Effector memory CD4-positive, alpha-beta T cell (primary cell): Measurements from ENCODE around the gene TREX2.

Experiments
- DNase-seq, 3 donors: peaks; one replicate each; pipeline ENCODE4 v3.0.0-alpha.2; 2020
- H3K27ac ChIP-seq: 2 replicates; pipeline ENCODE4 v1.7.0; 2013; ENCODE audit warnings: mild to moderate bottlenecking, low read length, moderate library complexity; ENCODE audit not compliant: insufficient read depth, poor library complexity, severe bottlenecking
- H3K27me3 ChIP-seq: replicated peaks from 2 replicates; pipeline ENCODE4 v1.7.0; 2013; ENCODE audit warnings: mild to moderate bottlenecking, low read length; ENCODE audit not compliant: insufficient read depth, control insufficient read depth, poor library complexity, severe bottlenecking
- H3K36me3 ChIP-seq: 2 replicates; pipeline ENCODE4 v1.7.0; 2013; ENCODE audit warnings: mild to moderate bottlenecking, low read length, moderate library complexity; ENCODE audit not compliant: control insufficient read depth, insufficient read depth
- H3K4me1 ChIP-seq: 2 replicates; pipeline ENCODE4 v1.7.0; 2013; ENCODE audit warnings: low read length, mild to moderate bottlenecking; ENCODE audit not compliant: control insufficient read depth, insufficient read depth, poor library complexity, severe bottlenecking
- H3K4me3 ChIP-seq: 2 replicates; pipeline ENCODE4 v1.7.0; 2013; ENCODE audit warnings: low read length, low read depth, mild to moderate bottlenecking; ENCODE audit not compliant: insufficient read depth, poor library complexity, severe bottlenecking
- H3K9me3 ChIP-seq: 2 replicates; pipeline ENCODE4 v1.7.0; 2013; ENCODE audit warnings: mild to moderate bottlenecking, low read length, moderate library complexity; ENCODE audit not compliant: control insufficient read depth

Gene TREX2

GRCh38 chrX:153440556-153441135, 5.2 kb downstream of the TREX2 start:
- Histone ChIP-seq H3K36me3 (no peaks in the 10 kb centered on the region), H3K4me3 (no peak overlapping the region), H3K4me1 (no peaks in the 10 kb centered on the region), H3K27me3 (no peaks in the 10 kb centered on the region), H3K27ac (no peak overlapping the region), H3K9me3 (no peaks in the 10 kb centered on the region)
- no peak for DNase-seq

GRCh38 chrX:153439977-153440376, 5.9 kb downstream of the TREX2 start:
- H3K27me3 ChIP-seq, result no peaks in the 10 kb centered on the region
- H3K4me1 ChIP-seq, result no peaks in the 10 kb centered on the region
- H3K36me3 ChIP-seq, result no peaks in the 10 kb centered on the region
- no peak overlapping the region for H3K4me3 ChIP-seq
- no peak overlapping the region for H3K27ac ChIP-seq
- DNase-seq, result no peak
- no peaks in the 10 kb centered on the region for H3K9me3 ChIP-seq

- H3K36me3 ChIP-seq, result no peaks in the 10 kb centered on the region
- no peak for DNase-seq
- no peaks in the 10 kb centered on the region for H3K27me3 ChIP-seq
- no peak overlapping the region for H3K4me3 ChIP-seq
- no peak overlapping the region for H3K27ac ChIP-seq
- H3K9me3 ChIP-seq, result no peaks in the 10 kb centered on the region
- H3K4me1 ChIP-seq, result no peaks in the 10 kb centered on the region
Measured at GRCh38 chrX:153438532-153438931, 7.3 kb downstream of the TREX2 start.

GRCh38 chrX:153435845-153436244, 10.0 kb downstream of the TREX2 start:
- H3K4me3 ChIP-seq, result no peak overlapping the region
- H3K4me1 ChIP-seq, result no peaks in the 10 kb centered on the region
- H3K27me3 ChIP-seq, result no peaks in the 10 kb centered on the region
- H3K9me3 ChIP-seq, result no peaks in the 10 kb centered on the region
- no peaks in the 10 kb centered on the region for H3K36me3 ChIP-seq
- no peak for DNase-seq
- no peak overlapping the region for H3K27ac ChIP-seq

GRCh38 chrX:153434801-153435200, 11.1 kb downstream of the TREX2 start:
- H3K9me3 ChIP-seq, result no peaks in the 10 kb centered on the region
- DNase-seq, result no peak
- H3K36me3 ChIP-seq, result no peaks in the 10 kb centered on the region
- H3K4me3 ChIP-seq, result no peak overlapping the region
- H3K27ac ChIP-seq, result no peak overlapping the region
- H3K27me3 ChIP-seq, result no peaks in the 10 kb centered on the region
- no peaks in the 10 kb centered on the region for H3K4me1 ChIP-seq

GRCh38 chrX:153433781-153434285, 12.0 kb downstream of the TREX2 start:
- Histone ChIP-seq H3K36me3 (no peaks in the 10 kb centered on the region), H3K9me3 (no peaks in the 10 kb centered on the region), H3K27me3 (no peaks in the 10 kb centered on the region), H3K4me3 (no peak overlapping the region), H3K27ac (no peak overlapping the region), H3K4me1 (no peaks in the 10 kb centered on the region)
- DNase-seq, result no peak

GRCh38 chrX:153433161-153433680, 12.6 kb downstream of the TREX2 start:
- H3K36me3 ChIP-seq, result no peaks in the 10 kb centered on the region
- no peaks in the 10 kb centered on the region for H3K4me1 ChIP-seq
- H3K9me3 ChIP-seq, result no peaks in the 10 kb centered on the region
- no peak overlapping the region for H3K27ac ChIP-seq
- no peak for DNase-seq
- H3K4me3 ChIP-seq, result no peak overlapping the region
- H3K27me3 ChIP-seq, result no peaks in the 10 kb centered on the region

GRCh38 chrX:153430796-153431195, 15.1 kb downstream of the TREX2 start:
- Histone ChIP-seq H3K36me3 (no peaks in the 10 kb centered on the region), H3K27me3 (no peaks in the 10 kb centered on the region), H3K4me1 (no peaks in the 10 kb centered on the region), H3K4me3 (no peak overlapping the region), H3K9me3 (no peaks in the 10 kb centered on the region), H3K27ac (no peak overlapping the region)
- no peak for DNase-seq

- no peak for DNase-seq
- H3K9me3 ChIP-seq, result no peaks in the 10 kb centered on the region
- H3K27ac ChIP-seq, result no peak overlapping the region
- no peak overlapping the region for H3K4me3 ChIP-seq
- no peaks in the 10 kb centered on the region for H3K27me3 ChIP-seq
- no peaks in the 10 kb centered on the region for H3K4me1 ChIP-seq
- H3K36me3 ChIP-seq, result no peaks in the 10 kb centered on the region
Measured at GRCh38 chrX:153426204-153426603, 19.7 kb downstream of the TREX2 start.

GRCh38 chrX:153423652-153424051, 22.2 kb downstream of the TREX2 start:
- Histone ChIP-seq H3K27ac (no peak overlapping the region), H3K4me1 (no peaks in the 10 kb centered on the region), H3K36me3 (no peaks in the 10 kb centered on the region), H3K27me3 (no peaks in the 10 kb centered on the region), H3K9me3 (no peaks in the 10 kb centered on the region), H3K4me3 (no peak overlapping the region)
- no peak for DNase-seq
